GM21515 (cell line): ENCODE data around the gene HCN4.

Experiments
- ATAC-seq: cut with Tn5 transposase; IDR thresholded peaks from one replicate; pipeline ENCODE4 v1.9.1; 2021; ENCODE audit not compliant: unreplicated experiment

HCN4 gene

GRCh38 chr15:73346735-73347312 lies 21.9 kb downstream of the HCN4 start:
- ATAC-seq: no peak

- ATAC-seq: no peak
Observed at GRCh38 chr15:73345658-73346057, 23.1 kb downstream of the HCN4 start.

GRCh38 chr15:73344056-73344455 lies 24.7 kb downstream of the HCN4 start:
- ATAC-seq: no peak

- no peak for ATAC-seq
Observed at GRCh38 chr15:73341886-73342600, 26.7 kb downstream of the HCN4 start.

- no peak for ATAC-seq
Observed at GRCh38 chr15:73340502-73341192, 28.1 kb downstream of the HCN4 start.

- no peak for ATAC-seq
Observed at GRCh38 chr15:73338606-73339374, 30.0 kb downstream of the HCN4 start.

- no peak for ATAC-seq
Observed at GRCh38 chr15:73338058-73338457, 30.7 kb downstream of the HCN4 start.

- ATAC-seq: no peak
Observed at GRCh38 chr15:73337187-73337586, 31.6 kb downstream of the HCN4 start.

GRCh38 chr15:73336756-73337155 lies 32.0 kb downstream of the HCN4 start:
- ATAC-seq: no peak

GRCh38 chr15:73335471-73335870 lies 33.3 kb downstream of the HCN4 start:
- no peak for ATAC-seq

GRCh38 chr15:73335026-73335425 lies 33.7 kb downstream of the HCN4 start:
- ATAC-seq: no peak

GRCh38 chr15:73334086-73334485 lies 34.7 kb downstream of the HCN4 start:
- no peak for ATAC-seq

- ATAC-seq: no peak
Observed at GRCh38 chr15:73333001-73333400, 35.8 kb downstream of the HCN4 start.

GRCh38 chr15:73331991-73332925 lies 36.5 kb downstream of the HCN4 start:
- no peak for ATAC-seq

GRCh38 chr15:73331501-73331900 lies 37.3 kb downstream of the HCN4 start:
- ATAC-seq: no peak

GRCh38 chr15:73330206-73331051 lies 38.3 kb downstream of the HCN4 start:
- no peak for ATAC-seq

GRCh38 chr15:73329501-73330200 lies 39.1 kb downstream of the HCN4 start:
- no peak for ATAC-seq

GRCh38 chr15:73328981-73329380 lies 39.8 kb downstream of the HCN4 start:
- ATAC-seq: no peak
